ENCODE data around the gene MSL2.
"Not testable (repeated sequence)": the region's sequence is repeated elsewhere in the genome, so short reads cannot be mapped to it uniquely, and the experiment has no call there.

The MSL2 gene

DNA sequence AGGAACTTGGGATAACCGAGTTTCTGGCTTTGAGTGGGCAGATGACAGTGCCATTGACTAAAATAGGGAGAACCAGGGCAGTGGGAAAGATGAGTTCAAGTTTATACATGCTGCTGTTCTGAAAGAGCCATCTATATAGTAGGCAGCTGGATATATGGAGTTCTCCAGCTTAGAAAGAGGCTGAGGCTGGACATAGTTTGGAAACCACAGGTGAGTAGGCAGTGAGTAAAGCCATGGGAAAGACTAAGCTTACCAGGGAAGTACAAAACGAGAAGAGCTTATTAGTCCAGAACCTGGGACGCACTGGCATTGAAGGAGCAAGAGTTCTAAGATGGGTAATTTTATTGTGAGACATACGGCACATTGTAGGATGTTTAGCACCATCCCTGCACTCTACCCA, 54.2 kb downstream of the MSL2 start:
- no peak for DNase-seq

- DNase-seq, result no peak
Measured at GRCh38 chr3:136141291-136141785, 54.8 kb downstream of the MSL2 start.

- DNase-seq, result no peak
Measured at GRCh38 chr3:136136454-136136853, 59.7 kb downstream of the MSL2 start.

GRCh38 chr3:136135039-136135802, 60.9 kb downstream of the MSL2 start:
- no peak for DNase-seq

GRCh38 chr3:136134091-136134490, 62.0 kb downstream of the MSL2 start:
- no peak for DNase-seq

DNA sequence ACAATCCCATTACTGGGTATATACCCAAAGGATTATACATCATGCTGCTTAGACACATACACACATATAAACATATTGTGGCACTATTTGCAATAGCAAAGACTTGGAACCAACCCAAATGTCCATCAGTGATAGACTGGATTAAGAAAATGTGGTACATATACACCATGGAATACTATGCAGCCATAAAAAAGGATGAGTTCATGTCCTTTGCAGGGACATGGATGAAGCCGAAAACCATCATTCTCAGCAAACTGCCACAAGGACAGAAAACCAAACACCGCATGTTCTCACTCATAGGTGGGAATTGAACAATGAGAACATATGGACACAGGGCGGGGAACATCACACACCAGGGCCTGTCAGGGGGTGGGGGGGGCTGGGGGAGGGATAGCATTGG, 64.5 kb downstream of the MSL2 start:
- DNase-seq, result not testable (repeated sequence)

DNA sequence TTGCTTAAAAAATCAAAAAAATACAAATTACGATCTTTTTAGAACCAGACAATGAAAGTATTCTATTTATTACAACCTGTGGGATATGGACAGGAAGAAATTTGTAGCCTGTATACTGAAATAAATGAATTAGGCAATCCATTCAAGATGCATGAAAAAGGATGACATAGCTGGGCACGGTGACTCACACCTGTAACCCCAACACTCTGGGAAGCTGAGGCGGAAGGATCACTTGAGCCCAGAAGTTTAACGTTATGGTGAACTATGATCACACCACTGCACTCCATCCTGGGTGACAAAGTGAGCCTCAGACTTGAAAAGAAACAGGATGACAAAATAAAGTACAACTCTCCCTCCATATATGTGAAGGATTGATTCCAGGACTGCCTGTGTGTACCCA, 74.1 kb downstream of the MSL2 start:
- DNase-seq, result no peak

- DNase-seq, result no peak
Measured at GRCh38 chr3:136120373-136121348, 75.5 kb downstream of the MSL2 start.

- not testable (repeated sequence) for DNase-seq
Measured at GRCh38 chr3:136119783-136120182, 76.4 kb downstream of the MSL2 start.

DNA sequence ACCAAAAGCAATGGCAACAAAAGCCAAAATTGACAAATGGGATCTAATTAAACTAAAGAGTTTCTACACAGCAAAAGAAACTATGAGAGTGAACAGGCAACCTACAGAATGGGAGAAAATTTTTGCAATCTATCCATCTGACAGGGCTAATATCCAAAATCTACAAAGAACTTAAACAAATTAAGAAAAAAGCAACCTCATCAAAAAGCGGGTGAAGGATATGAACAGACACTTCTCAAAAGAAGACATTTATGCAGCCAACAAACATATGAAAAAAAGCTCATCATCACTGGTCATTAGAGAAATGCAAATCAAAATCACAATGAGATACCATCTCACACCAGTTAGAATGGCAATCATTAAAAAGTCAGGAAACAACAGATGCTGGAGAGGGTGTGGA, 76.8 kb downstream of the MSL2 start:
- not testable (repeated sequence) for DNase-seq

- no peak for DNase-seq
Measured at GRCh38 chr3:136114421-136114820, 81.7 kb downstream of the MSL2 start.

- DNase-seq, result no peak
Measured at GRCh38 chr3:136110481-136110880, 85.7 kb downstream of the MSL2 start.

DNA sequence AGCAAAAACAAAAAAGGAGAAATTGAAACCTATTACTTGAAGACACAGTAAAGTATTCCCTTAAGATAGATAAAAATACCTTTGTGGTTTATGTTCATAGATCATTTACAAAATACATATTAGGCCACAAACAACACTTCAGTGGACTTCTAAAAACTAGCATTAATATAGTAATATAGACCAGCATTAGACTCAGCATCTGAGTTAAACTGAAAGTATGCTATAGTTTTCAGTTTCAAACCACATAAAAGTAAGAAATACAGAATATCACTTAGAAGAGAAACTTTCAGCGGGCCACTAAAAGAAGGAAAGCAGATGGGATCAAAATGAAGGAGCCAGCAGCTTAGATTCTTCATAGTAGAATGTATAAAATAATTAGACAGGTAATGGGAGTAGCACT, 86.6 kb downstream of the MSL2 start:
- no peak for DNase-seq

GRCh38 chr3:136106101-136106500, 90.0 kb downstream of the MSL2 start:
- DNase-seq, result no peak

- DNase-seq, result no peak
Measured at GRCh38 chr3:136105044-136105443, 91.1 kb downstream of the MSL2 start.
